ENCODE data around the gene CREB1.
"Not testable (repeated sequence)": the region's sequence is repeated elsewhere in the genome, so short reads cannot be mapped to it uniquely, and the experiment has no call there.

The CREB1 gene

DNA sequence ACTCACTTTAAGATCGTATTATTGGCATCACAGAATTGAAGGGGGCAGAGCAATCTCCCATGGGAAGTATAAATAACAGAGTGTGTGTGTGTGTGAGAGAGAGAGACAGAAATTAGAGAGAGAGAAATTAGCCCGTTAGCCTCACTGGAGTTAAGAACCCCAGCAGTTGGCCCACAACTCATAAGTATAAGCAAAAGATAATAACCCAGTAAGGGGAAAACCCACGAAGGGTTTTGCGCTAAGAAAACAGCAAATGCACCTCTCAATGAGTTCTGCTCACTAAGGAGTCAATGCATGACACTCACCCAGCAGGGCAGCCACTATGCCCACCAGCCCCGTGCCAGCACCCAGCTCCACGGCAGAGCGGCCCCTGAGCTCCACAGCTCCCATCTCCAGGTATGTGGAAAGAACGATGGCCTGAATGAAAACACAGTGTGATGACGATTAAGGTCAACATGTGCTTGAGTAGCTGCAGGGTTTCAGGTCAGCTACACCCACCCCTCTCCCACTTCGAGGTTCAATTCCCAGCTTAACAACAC, 91.8 kb downstream of the CREB1 start:
- no peak for DNase-seq

DNA sequence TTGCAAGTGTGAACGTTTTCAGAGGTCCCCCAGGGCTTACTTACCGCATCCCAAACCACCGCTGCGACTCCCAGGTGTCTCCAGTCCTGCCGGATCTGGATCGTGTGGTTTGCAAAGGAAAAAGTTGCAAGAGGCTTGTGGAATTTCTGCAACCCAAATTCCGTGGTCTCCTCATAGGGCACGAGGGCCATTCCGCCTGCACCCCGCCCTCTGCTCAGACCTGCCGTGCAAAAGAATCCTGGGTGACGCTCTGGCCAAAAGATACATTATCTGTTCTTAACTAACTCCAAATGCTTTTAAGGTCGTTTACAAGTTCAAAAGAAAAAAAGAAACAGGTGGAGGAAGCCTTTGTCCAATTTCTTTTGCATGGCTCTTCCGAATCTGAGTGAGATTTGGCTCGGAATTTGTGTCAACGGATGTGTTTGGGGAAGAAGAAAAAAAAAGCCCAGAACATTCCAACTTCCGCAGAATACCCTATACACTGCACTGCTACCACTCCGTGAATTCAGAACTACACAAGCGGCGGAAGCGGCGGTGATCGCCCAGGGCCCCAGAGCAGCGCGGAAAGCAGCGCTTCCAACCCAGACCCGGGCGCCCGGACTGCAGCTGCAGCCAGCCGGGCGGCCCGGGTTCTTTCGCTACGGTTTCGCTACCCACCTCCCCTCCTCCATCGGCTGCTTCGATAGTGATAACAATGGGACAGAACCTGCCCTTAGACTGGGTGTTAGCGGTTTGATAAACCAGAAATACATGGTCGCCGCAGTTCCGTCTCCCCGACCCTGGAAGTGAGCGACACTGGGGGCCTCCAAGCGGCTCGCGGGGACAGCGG, 94.6 kb downstream of the CREB1 start:
- peak; percentile 66 for DNase-seq

DNA sequence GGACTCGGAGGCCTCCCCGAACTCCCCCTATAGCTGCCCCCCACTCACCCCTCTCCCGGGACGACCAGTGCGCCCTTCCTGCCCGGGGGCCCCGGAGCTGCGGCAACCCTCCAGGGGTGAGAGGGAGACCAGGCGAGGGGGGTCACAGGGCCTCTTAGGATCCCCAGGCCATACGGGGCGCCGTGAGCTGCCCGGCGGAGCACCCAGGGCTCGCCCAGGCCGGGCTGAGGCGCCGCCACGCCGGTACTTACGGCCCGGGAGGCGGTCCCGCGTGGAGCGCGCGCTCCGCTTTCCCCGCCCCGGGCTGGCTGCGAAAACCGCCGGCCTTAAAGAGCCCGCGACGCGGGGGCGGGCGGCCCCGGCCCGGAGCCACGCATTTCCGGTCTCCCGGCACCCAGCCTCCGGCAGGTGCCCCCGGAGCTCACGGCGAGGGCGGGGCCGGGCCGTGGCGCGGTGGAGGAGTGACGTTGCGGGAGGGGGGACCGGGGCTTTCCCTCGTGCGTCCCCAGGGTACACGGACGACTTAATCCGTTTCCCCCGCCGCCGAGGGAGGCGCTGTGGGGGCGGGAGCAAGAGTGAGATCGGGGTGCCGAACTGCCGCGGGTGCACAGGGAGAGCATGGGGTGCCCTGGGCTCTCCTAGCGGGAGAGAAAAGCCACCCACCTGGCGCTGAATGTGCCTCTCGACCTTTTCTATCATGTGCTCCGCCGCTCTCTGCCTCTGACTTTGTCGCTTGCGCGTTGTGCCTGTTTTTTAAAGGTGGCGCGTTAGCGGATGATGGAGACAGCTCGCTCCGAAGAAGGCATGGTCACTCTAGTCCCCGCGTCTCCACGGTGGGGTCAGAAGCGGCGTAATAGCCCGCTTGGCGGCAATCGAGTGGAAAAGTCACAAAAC, 95.5 kb downstream of the CREB1 start, which contains the start of gene METTL21A:
Gene METTL21A, minus strand, starts transcription at position 381 of the 894 bp plus-strand sequence. CDS start 1,019 bp downstream, outside the sequence.
- peak; percentile 97 for DNase-seq

DNA sequence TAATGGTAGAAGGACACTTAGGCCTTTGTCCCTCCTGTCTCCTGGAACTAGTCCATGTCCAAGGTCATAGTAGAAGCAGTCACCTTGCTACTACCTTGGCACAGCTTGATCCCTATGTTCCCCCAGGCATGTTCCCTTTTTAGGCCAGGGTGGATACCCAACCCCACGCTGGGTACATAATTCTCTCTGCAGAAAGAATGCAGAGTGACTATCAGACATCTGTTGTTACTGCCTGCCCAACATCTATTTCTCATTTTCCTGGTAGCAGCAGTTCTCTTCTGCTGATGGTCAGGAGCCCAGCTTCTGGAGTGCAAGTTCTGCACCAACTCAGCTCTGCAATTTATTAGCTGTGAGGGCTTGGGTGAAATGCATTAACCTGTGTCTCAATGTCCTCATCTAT, 99.8 kb downstream of the CREB1 start:
- no peak for DNase-seq

DNA sequence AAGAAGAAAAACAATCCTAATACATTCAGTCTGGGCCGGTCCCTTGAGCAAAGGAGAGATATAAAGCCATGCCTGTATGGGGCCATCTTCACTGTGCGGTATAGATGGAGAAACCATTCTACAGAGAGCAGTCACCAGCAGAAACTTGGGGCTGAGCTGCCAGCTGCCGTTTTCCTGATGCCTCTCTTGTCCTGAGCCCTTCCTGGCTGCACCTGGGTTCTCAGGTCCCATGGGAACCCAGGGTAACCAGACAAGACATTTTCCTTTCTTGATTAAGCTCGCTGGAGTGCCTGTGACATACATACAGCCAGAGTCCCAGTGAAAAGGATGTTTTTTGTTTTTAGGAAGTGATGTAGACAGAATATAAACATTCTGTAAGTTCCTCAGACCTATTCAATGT, 100.7 kb downstream of the CREB1 start:
- no peak for DNase-seq

DNA sequence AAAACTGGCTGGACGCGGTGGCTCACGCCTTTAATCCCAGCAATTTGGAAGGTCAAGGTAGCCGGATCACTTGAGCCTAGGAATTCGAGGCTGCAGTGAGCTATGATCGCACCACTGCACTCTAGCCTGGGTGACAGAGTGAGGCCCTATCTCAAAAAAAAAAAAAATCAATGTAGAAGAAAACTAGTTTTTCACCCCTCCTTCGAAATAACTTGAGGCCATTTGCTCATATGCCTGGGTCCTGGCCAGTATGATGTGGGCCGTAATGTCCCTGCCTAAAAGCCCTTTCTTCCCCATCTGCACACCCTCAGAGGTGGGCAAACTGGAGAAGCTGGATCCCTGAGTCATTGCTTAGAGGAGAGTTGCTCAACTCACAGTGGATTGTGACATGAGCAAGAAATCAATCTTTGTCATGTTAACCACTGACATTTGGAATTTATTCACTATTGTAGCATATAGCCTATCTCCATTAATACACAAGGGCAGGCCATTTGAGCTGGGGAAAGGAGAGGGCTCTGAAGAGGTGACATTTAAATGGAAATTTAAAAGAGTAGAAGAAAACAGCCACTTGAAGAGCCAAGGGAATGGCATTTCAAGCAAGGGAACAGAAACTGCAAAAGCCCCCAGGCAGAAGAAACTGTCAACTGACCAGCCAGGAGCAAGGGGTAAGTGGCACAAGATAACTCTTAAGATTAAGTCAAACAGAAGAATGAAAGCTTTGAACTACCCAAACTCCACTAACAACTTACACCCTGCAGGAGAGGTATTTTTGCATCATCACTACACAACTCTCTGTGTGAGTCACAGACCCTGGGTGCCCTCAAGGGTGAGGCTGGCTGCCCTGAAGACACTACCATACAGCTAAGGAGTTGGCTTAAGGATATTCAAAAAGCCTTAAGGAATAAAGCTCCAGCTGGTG, 103.1 kb downstream of the CREB1 start:
- DNase-seq: no peak

DNA sequence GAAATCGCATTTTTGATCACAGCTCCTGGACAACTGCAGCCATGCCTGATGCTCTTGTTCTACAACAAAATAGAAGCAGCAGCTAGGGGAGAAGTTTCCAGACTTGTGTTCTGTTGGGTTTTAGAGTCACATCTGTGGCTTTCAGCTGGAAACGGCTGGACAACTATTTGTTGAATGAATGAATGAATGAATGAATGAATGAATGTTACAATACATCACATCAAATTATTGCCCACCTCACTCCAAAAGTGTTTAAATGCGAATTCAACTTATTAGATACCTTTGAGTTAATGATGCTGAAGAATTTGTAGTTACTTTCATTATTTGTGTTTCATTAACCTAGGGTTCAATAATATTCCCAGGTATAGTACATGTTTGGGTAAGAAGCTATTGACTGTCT, 103.9 kb downstream of the CREB1 start:
- DNase-seq: no peak

DNA sequence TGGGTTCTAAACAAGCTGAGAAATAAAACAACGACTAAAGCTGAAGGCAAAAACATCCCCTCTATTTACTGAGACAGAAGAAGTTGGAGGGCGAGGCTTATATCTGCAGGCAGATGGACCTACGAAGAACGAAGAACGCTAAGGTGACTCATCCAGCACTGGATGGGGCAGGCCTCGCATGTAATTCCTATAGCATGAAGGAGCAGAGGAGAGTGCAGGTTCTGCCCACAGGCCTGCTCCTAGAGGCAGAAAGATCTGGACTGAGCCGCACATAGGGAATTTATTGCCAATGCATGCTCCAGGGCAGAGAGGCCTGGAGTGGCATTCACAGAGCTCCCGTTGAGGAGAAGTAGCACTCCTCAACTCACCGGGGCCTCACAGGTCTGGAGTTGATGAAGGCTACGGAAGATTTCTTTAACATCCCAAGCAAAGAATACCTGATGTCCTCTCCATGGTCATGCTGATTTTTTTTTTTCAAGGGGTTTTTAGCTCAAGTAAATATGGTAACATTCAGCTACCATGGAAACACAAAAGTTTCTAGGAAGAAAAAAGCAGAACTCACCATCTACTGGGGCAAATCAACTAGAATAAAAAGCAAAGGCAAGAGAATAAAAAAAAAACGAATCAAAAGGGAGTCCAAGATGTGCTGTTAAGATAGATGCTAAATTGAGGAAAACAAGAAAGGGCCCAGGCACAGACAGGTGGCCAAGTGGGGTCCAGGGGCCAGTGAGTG, 105.9 kb downstream of the CREB1 start:
- no peak for DNase-seq

DNA sequence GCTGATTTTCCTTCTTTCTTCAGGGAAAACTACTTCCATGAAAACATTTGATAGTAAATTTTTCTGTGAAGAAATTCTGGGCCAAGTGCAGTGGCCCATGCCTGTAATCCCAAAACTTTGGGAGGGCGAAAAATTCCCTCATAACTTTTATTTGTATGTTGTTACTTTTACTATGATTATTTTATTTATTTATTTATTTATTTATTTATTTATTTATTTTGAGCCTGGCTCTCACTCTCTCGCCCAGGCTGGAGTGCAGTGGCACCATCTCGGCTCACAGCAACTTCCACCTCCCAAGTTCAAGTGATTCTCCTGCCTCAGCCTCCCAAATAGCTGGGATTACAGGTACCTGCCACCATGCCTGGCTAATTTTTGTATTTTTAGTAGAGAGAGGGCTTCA, 109.5 kb downstream of the CREB1 start:
- DNase-seq: not testable (repeated sequence)

DNA sequence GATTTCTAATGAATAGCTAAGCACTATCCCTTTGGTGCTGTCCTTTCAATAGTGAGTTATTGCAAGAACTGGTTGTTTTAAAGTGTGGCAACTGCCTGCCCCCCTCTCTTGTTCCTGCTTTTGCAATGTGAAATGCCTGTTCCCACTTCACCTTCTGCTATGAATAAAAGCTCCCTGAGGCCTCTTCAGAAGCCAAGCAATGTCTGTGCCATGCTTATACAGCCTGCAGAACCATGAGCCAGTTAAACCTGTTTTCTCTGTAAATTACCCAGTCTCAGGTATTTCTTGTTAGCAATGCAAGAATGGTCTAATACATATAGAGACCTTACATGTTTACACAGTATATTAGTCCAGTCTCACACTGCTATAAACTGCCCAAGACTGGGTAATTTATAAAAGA, 110.4 kb downstream of the CREB1 start:
- no peak for DNase-seq

DNA sequence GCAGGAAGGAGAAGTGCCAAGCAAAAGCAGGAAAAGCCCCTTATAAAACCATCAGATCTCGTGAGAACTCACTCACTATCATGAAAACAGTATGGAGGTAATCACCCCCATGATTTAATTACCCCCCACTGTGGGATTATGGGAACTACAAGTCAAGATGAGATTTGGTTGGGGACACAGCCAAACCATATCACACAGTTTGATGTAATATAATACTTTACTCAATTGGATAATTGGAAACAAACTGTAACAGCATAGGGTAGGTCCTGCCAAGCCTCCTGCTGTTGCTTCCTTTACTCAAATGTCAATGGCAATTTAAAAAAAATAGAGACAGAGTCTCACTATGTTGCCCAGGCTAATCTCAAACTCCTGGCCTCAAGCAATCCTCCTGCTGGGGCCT, 110.9 kb downstream of the CREB1 start:
- no peak for DNase-seq

DNA sequence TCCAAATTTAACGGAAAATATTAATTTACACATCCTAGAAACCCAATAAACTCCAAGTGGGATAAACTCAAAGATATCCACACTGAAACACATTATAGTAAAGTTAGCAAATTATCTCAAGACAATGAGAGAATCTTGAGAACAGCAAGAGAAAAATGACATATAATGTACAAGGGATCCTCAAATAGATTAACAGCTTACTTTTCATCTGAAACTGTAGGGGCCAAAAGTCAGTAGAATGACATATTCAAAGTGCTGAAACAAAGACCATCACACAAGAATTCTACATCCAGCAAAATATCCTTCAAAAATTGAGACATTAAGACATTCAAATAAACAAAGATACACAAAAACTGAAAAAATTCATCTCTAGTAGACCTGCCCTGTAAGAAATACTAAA, 114.1 kb downstream of the CREB1 start:
- no peak for DNase-seq

DNA sequence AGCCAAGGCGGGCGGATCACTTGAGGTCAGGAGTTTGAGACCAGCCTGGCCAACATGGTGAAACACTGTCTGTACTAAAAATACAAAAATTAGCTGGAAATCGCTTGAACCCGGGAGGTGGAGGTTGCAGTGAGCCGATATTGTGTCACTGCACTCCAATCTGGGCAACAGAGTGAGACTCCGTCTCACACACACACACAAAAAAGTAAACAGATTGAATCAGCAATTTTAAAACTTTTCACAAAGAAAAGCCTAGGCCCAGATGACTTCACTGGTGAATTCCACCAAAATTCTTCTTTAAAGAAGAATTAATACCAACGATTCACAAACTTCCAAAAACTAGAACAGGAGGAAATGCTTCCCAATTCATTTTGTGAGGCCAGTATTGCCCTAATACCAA, 116.8 kb downstream of the CREB1 start:
- not testable (repeated sequence) for DNase-seq

Data from CD4-positive, alpha-beta T cell treated with Interleukin-21 for 1 hour (primary cell).